ENCODE data around the gene SFTPD.

SFTPD gene

GRCh38 chr10:79938728-79939406 is 10.0 kb downstream of the SFTPD start:
- H3K4me3 Mint-ChIP-seq = no peak overlapping the region
- peak; percentile 30 for DNase-seq
- peak overlapping the region; percentile 16 for H3K27ac Mint-ChIP-seq

GRCh38 chr10:79937701-79938151 is 11.2 kb downstream of the SFTPD start:
- H3K4me1 Mint-ChIP-seq = peaks cover 26% of the 10 kb centered on the region
- DNase-seq = no peak
- H3K4me3 Mint-ChIP-seq = no peak overlapping the region
- no peak overlapping the region for H3K27ac Mint-ChIP-seq
- H3K9me3 Mint-ChIP-seq = no peaks in the 10 kb centered on the region
- H3K27me3 Mint-ChIP-seq = peaks cover 3% of the 10 kb centered on the region
- ATAC-seq = no peak
- H3K36me3 Mint-ChIP-seq (ENCODE audit: low read depth) = no peaks in the 10 kb centered on the region

More at GRCh38 chr10:79938728-79939406, 10.0 kb downstream of the SFTPD start:
- Mint-ChIP-seq H3K4me1 (peaks cover 26% of the 10 kb centered on the region), H3K27me3 (no peaks in the 10 kb centered on the region), H3K36me3 (ENCODE audit: low read depth) (no peaks in the 10 kb centered on the region), H3K9me3 (no peaks in the 10 kb centered on the region)
- ATAC-seq = peak; percentile 70

- Mint-ChIP-seq H3K36me3 (ENCODE audit: low read depth) (no peaks in the 10 kb centered on the region), H3K27ac (no peak overlapping the region), H3K4me1 (peaks cover 26% of the 10 kb centered on the region), H3K9me3 (no peaks in the 10 kb centered on the region), H3K27me3 (peaks cover 8% of the 10 kb centered on the region), H3K4me3 (no peak overlapping the region)
- DNase-seq (no peak), ATAC-seq (no peak)
Measured at GRCh38 chr10:79936625-79937615, 12.0 kb downstream of the SFTPD start.

- no peaks in the 10 kb centered on the region for H3K9me3 Mint-ChIP-seq
Measured at GRCh38 chr10:79933961-79934360, 14.9 kb downstream of the SFTPD start.

GRCh38 chr10:79932841-79933379 is 16.0 kb downstream of the SFTPD start:
- Mint-ChIP-seq H3K27ac (no peak overlapping the region), H3K27me3 (peaks cover 14% of the 10 kb centered on the region), H3K4me3 (no peak overlapping the region), H3K4me1 (peaks cover 9% of the 10 kb centered on the region), H3K9me3 (no peaks in the 10 kb centered on the region), H3K36me3 (ENCODE audit: low read depth) (no peaks in the 10 kb centered on the region)
- ATAC-seq = no peak
- DNase-seq = no peak

More at GRCh38 chr10:79933961-79934360, 14.9 kb downstream of the SFTPD start:
- no peak overlapping the region for H3K27ac Mint-ChIP-seq
- H3K4me3 Mint-ChIP-seq = no peak overlapping the region
- H3K36me3 Mint-ChIP-seq (ENCODE audit: low read depth) = no peaks in the 10 kb centered on the region
- ATAC-seq (no peak), DNase-seq (no peak)
- peaks cover 19% of the 10 kb centered on the region for H3K4me1 Mint-ChIP-seq
- peaks cover 14% of the 10 kb centered on the region for H3K27me3 Mint-ChIP-seq

GRCh38 chr10:79932307-79932706 is 16.6 kb downstream of the SFTPD start:
- no peak for DNase-seq
- no peaks in the 10 kb centered on the region for H3K9me3 Mint-ChIP-seq
- no peak for ATAC-seq
- H3K4me1 Mint-ChIP-seq = peaks cover 3% of the 10 kb centered on the region
- no peaks in the 10 kb centered on the region for H3K36me3 Mint-ChIP-seq (ENCODE audit: low read depth)
- H3K27ac Mint-ChIP-seq = no peak overlapping the region
- peaks cover 14% of the 10 kb centered on the region for H3K27me3 Mint-ChIP-seq
- H3K4me3 Mint-ChIP-seq = no peak overlapping the region

- H3K27me3 Mint-ChIP-seq = peaks cover 14% of the 10 kb centered on the region
- H3K9me3 Mint-ChIP-seq = no peaks in the 10 kb centered on the region
- no peak overlapping the region for H3K4me3 Mint-ChIP-seq
- no peak for DNase-seq
- no peak for ATAC-seq
- no peak overlapping the region for H3K27ac Mint-ChIP-seq
- H3K36me3 Mint-ChIP-seq (ENCODE audit: low read depth) = no peaks in the 10 kb centered on the region
- H3K4me1 Mint-ChIP-seq = no peaks in the 10 kb centered on the region
Measured at GRCh38 chr10:79930751-79931150, 18.2 kb downstream of the SFTPD start.

GRCh38 chr10:79930267-79930666 is 18.6 kb downstream of the SFTPD start:
- Mint-ChIP-seq H3K27me3 (peaks cover 14% of the 10 kb centered on the region), H3K4me3 (no peak overlapping the region), H3K9me3 (no peaks in the 10 kb centered on the region), H3K27ac (no peak overlapping the region), H3K36me3 (ENCODE audit: low read depth) (no peaks in the 10 kb centered on the region), H3K4me1 (no peaks in the 10 kb centered on the region)
- no peak for ATAC-seq
- DNase-seq = no peak

- no peaks in the 10 kb centered on the region for H3K4me1 Mint-ChIP-seq
- H3K36me3 Mint-ChIP-seq (ENCODE audit: low read depth) = no peaks in the 10 kb centered on the region
- H3K9me3 Mint-ChIP-seq = no peaks in the 10 kb centered on the region
- DNase-seq (peak; percentile 83), ATAC-seq (peak; percentile 84)
- no peak overlapping the region for H3K27ac Mint-ChIP-seq
- H3K4me3 Mint-ChIP-seq = no peak overlapping the region
- peaks cover 14% of the 10 kb centered on the region for H3K27me3 Mint-ChIP-seq
Measured at GRCh38 chr10:79929409-79929904, 19.4 kb downstream of the SFTPD start.

GRCh38 chr10:79928028-79928583 is 20.8 kb downstream of the SFTPD start:
- H3K9me3 Mint-ChIP-seq = no peaks in the 10 kb centered on the region
- H3K4me1 Mint-ChIP-seq = no peaks in the 10 kb centered on the region
- no peak overlapping the region for H3K27ac Mint-ChIP-seq
- no peak for ATAC-seq
- H3K27me3 Mint-ChIP-seq = peaks cover 14% of the 10 kb centered on the region
- H3K36me3 Mint-ChIP-seq (ENCODE audit: low read depth) = no peaks in the 10 kb centered on the region
- no peak for DNase-seq
- H3K4me3 Mint-ChIP-seq = no peak overlapping the region

GRCh38 chr10:79927111-79927828 is 21.6 kb downstream of the SFTPD start:
- no peak overlapping the region for H3K27ac Mint-ChIP-seq
- H3K9me3 Mint-ChIP-seq = no peaks in the 10 kb centered on the region
- no peaks in the 10 kb centered on the region for H3K36me3 Mint-ChIP-seq (ENCODE audit: low read depth)
- H3K27me3 Mint-ChIP-seq = peaks cover 7% of the 10 kb centered on the region
- ATAC-seq (no peak), DNase-seq (no peak)
- no peak overlapping the region for H3K4me3 Mint-ChIP-seq
- H3K4me1 Mint-ChIP-seq = no peaks in the 10 kb centered on the region

- H3K9me3 Mint-ChIP-seq = no peaks in the 10 kb centered on the region
- H3K27me3 Mint-ChIP-seq = peaks cover 7% of the 10 kb centered on the region
- ATAC-seq (no peak), DNase-seq (no peak)
- peaks cover 3% of the 10 kb centered on the region for H3K4me1 Mint-ChIP-seq
- H3K4me3 Mint-ChIP-seq = no peak overlapping the region
- no peak overlapping the region for H3K27ac Mint-ChIP-seq
- no peaks in the 10 kb centered on the region for H3K36me3 Mint-ChIP-seq (ENCODE audit: low read depth)
Measured at GRCh38 chr10:79926037-79926436, 22.9 kb downstream of the SFTPD start.

- H3K27ac Mint-ChIP-seq = no peak overlapping the region
- ATAC-seq (no peak), DNase-seq (no peak)
- H3K9me3 Mint-ChIP-seq = no peaks in the 10 kb centered on the region
- no peaks in the 10 kb centered on the region for H3K36me3 Mint-ChIP-seq (ENCODE audit: low read depth)
- peaks cover 7% of the 10 kb centered on the region for H3K27me3 Mint-ChIP-seq
- no peak overlapping the region for H3K4me3 Mint-ChIP-seq
- H3K4me1 Mint-ChIP-seq = peaks cover 3% of the 10 kb centered on the region
Measured at GRCh38 chr10:79925614-79926013, 23.3 kb downstream of the SFTPD start.

- no peaks in the 10 kb centered on the region for H3K27me3 Mint-ChIP-seq
- H3K4me3 Mint-ChIP-seq = no peak overlapping the region
- no peaks in the 10 kb centered on the region for H3K36me3 Mint-ChIP-seq (ENCODE audit: low read depth)
- peaks cover 8% of the 10 kb centered on the region for H3K4me1 Mint-ChIP-seq
- ATAC-seq (no peak), DNase-seq (no peak)
- no peak overlapping the region for H3K27ac Mint-ChIP-seq
- no peaks in the 10 kb centered on the region for H3K9me3 Mint-ChIP-seq
Measured at GRCh38 chr10:79923669-79924068, 25.2 kb downstream of the SFTPD start.

Measured in activated naive CD8-positive, alpha-beta T cell treated with anti-CD3 and anti-CD28 coated beads, Interleukin-2, amount 50 U/mL, for 24 hours (primary cell).